IMR-90 (cell line): Measurements from ENCODE around the gene NCS1. TPM values are rescaled to one million over a fixed set of nuclear protein-coding genes. Genes with fewer than 3 reads are reported as not detected.

ENCODE experiments used
- ATAC-seq: fragments of 200-7000 bp; cut with Tn5 transposase; 2 replicates; pipeline ENCODE4 v1.9.1; 2020; ENCODE audit warnings: low read depth, mild to moderate bottlenecking, moderate library complexity
- BruUV-seq: library from RNA; stranded (reverse); fragments of 400-500 nt; replicated peaks from 2 replicates; lab custom pipeline; 2021; lab: Mats Ljungman, UMichigan
- CTCF ChIA-PET: fragments of 300-600 bp; formaldehyde crosslinking; extraction: SDS; loops from one replicate; lab custom pipeline; 2021; ENCODE audit warnings: antibody characterized with exemption; lab: Yijun Ruan, JAX
- POLR2A ChIA-PET: fragments of 300-600 bp; sonication (Branson Sonifier 250); formaldehyde crosslinking; loops from one replicate; lab custom pipeline; 2022; ENCODE audit warnings: antibody characterized with exemption; ENCODE audit not compliant: unreplicated experiment; lab: Charles Lee
- DNase-seq: peaks from one replicate; pipeline ENCODE4 v3.0.0; 2013
- H2AFZ ChIP-seq: replicated peaks from 2 replicates; pipeline ENCODE3; 2013; ENCODE audit warnings: low read length, mild to moderate bottlenecking; ENCODE audit not compliant: poor library complexity
- H2AK5ac ChIP-seq: 2 replicates; pipeline ENCODE4 v1.6.1; 2013; ENCODE audit warnings: low read depth, low read length, inconsistent platforms
- H2AK9ac ChIP-seq: replicated peaks from 2 replicates; pipeline ENCODE3; 2013; ENCODE audit warnings: mild to moderate bottlenecking, low read depth, low read length, moderate library complexity; ENCODE audit not compliant: poor library complexity
- H2BK120ac ChIP-seq: 2 replicates; pipeline ENCODE4 v1.6.1; 2013; ENCODE audit warnings: low read depth, low read length, inconsistent platforms
- H2BK15ac ChIP-seq: 3 replicates; pipeline ENCODE4 v1.6.1; 2013; ENCODE audit warnings: low read depth, low read length, inconsistent platforms
- H2BK20ac ChIP-seq: 2 replicates; pipeline ENCODE4 v1.6.1; 2013; ENCODE audit warnings: low read depth, mild to moderate bottlenecking, inconsistent platforms, low read length, moderate library complexity
- H2BK5ac ChIP-seq: 2 replicates; pipeline ENCODE4 v1.6.1; 2013; ENCODE audit warnings: mild to moderate bottlenecking, low read depth, low read length, inconsistent platforms; ENCODE audit not compliant: poor library complexity, severe bottlenecking
- H3K14ac ChIP-seq: replicated peaks from 2 replicates; pipeline ENCODE4 v1.6.1; 2013; ENCODE audit warnings: low read depth, low read length, inconsistent platforms
- H3K18ac ChIP-seq: 2 replicates; pipeline ENCODE4 v1.6.1; 2013; ENCODE audit warnings: low read depth, low read length, control low read depth
- H3K23ac ChIP-seq: 2 replicates; pipeline ENCODE4 v1.6.1; 2013; ENCODE audit warnings: low read depth, low read length, inconsistent platforms
- H3K27ac ChIP-seq: 2 replicates; pipeline ENCODE4 v1.5.1; 2013; ENCODE audit warnings: mild to moderate bottlenecking, control low read depth, low read length; ENCODE audit not compliant: insufficient read depth
- H3K27me3 ChIP-seq: 2 replicates; pipeline ENCODE4 v1.6.1; 2013; ENCODE audit warnings: low read length; ENCODE audit not compliant: control insufficient read depth, insufficient read depth
- H3K36me3 ChIP-seq: 2 replicates; pipeline ENCODE4 v1.6.1; 2013; ENCODE audit warnings: low read length, mixed read lengths; ENCODE audit not compliant: control insufficient read depth, insufficient read depth
- H3K4ac ChIP-seq: 2 replicates; pipeline ENCODE4 v1.6.1; 2013; ENCODE audit warnings: low read depth, low read length, inconsistent platforms
- H3K4me1 ChIP-seq: 2 replicates; pipeline ENCODE4 v1.6.1; 2013; ENCODE audit warnings: low read length, mixed read lengths; ENCODE audit not compliant: control insufficient read depth, insufficient read depth
- H3K4me2 ChIP-seq: 2 replicates; pipeline ENCODE4 v1.6.1; 2013; ENCODE audit warnings: low read depth, mild to moderate bottlenecking, control low read depth, low read length, moderate library complexity
- H3K4me3 ChIP-seq: 2 replicates; pipeline ENCODE4 v1.5.1; 2013; ENCODE audit warnings: low read depth, mild to moderate bottlenecking, control low read depth, low read length, moderate library complexity; ENCODE audit not compliant: insufficient read depth
- H3K56ac ChIP-seq: 2 replicates; pipeline ENCODE4 v1.6.1; 2013; ENCODE audit warnings: low read length, inconsistent platforms; ENCODE audit not compliant: insufficient read depth; ENCODE audit errors: extremely low read depth
- H3K79me1 ChIP-seq, 2 experiments: 2 replicates each; pipeline ENCODE4 v1.6.1; 2013; ENCODE audit warnings: low read length in 2 of 2, inconsistent platforms in 1 of 2, low read depth in 1 of 2
- H3K9ac ChIP-seq: 2 replicates; pipeline ENCODE4 v1.6.1; 2013; ENCODE audit warnings: low read depth, low read length, control low read depth
- H3K9me1 ChIP-seq: 2 replicates; pipeline ENCODE4 v1.6.1; 2013; ENCODE audit warnings: low read length, inconsistent platforms; ENCODE audit not compliant: insufficient read depth
- H3K9me3 ChIP-seq: 2 replicates; pipeline ENCODE4 v1.6.1; 2013; ENCODE audit warnings: low read length; ENCODE audit not compliant: control insufficient read depth, insufficient read depth
- H4K20me1 ChIP-seq: 2 replicates; pipeline ENCODE4 v1.6.1; 2013; ENCODE audit warnings: low read length, inconsistent platforms; ENCODE audit not compliant: insufficient read depth
- H4K5ac ChIP-seq: 2 replicates; pipeline ENCODE4 v1.6.1; 2013; ENCODE audit warnings: mild to moderate bottlenecking, low read depth, low read length, control low read depth
- H4K8ac ChIP-seq, 2 experiments: 2 replicates each; pipeline ENCODE4 v1.6.1; 2013; ENCODE audit warnings: low read depth in 2 of 2, low read length in 2 of 2, control low read depth in 1 of 2, inconsistent platforms in 1 of 2
- H4K91ac ChIP-seq: 2 replicates; pipeline ENCODE4 v1.6.1; 2013; ENCODE audit warnings: low read depth, low read length, inconsistent platforms; ENCODE audit not compliant: insufficient read depth
- ELK1 ChIP-seq: fragments of 150-350 bp; IDR thresholded peaks from 2 replicates; pipeline ENCODE4 v1.6.1; 2016; ENCODE audit warnings: low read depth, mild to moderate bottlenecking, low read length, moderate library complexity, borderline replicate concordance
- FOS ChIP-seq: fragments of 150-350 bp; IDR thresholded peaks from 2 replicates; pipeline ENCODE4 v1.6.1; 2016; ENCODE audit warnings: low read depth, low read length
- MAFK ChIP-seq: IDR thresholded peaks from 2 replicates; pipeline ENCODE4 v1.6.1; 2012; ENCODE audit warnings: low read depth, low read length, improper control_type of control experiment
- MXI1 ChIP-seq: IDR thresholded peaks from 2 replicates; pipeline ENCODE4 v1.6.1; 2012; ENCODE audit warnings: low read depth, mild to moderate bottlenecking, low read length, moderate library complexity, borderline replicate concordance
- NFE2L2 ChIP-seq: fragments of 150-350 bp; IDR thresholded peaks from 2 replicates; pipeline ENCODE4 v1.6.1; 2016; ENCODE audit warnings: low read depth, mild to moderate bottlenecking, low read length
- RAD21 ChIP-seq: IDR thresholded peaks from 2 replicates; pipeline ENCODE4 v1.6.1; 2012; ENCODE audit warnings: low read length, improper control_type of control experiment
- RFX5 ChIP-seq: IDR thresholded peaks from 2 replicates; pipeline ENCODE4 v1.8.0; 2012; ENCODE audit warnings: low read depth, mild to moderate bottlenecking, low read length, moderate library complexity
- WGBS, 2 experiments: methylation state at CpG; one replicate each; pipeline versions ENCODE4 v1.1.5 to v1.1.7; 2013; ENCODE audit warnings: missing lambda C conversion rate in 2 of 2; ENCODE audit not compliant: insufficient read length in 1 of 2; ENCODE audit errors: extremely low coverage in 2 of 2; 5-methylcytosine and 5-hydroxymethylcytosine counted together
- dilution Hi-C: fragments of 300-500 bp; cut with HindIII; formaldehyde crosslinking; loops from one replicate; pipeline ENCODE4 v1.14.3; 2018; ENCODE audit warnings: low sequenced_read_pairs; ENCODE audit not compliant: unreplicated experiment
- in situ Hi-C: fragments of 300-500 bp; cut with MboI; formaldehyde crosslinking; loops from 3 replicates; pipeline ENCODE4 v1.14.3; 2019; ENCODE audit warnings: low sequenced_read_pairs, inconsistent platforms, mixed read lengths
- intact Hi-C: fragments of 100-400 bp; cut with micrococcal nuclease; formaldehyde crosslinking; loops from 2 replicates; pipeline ENCODE4 v1.10.0; 2022
- polyA plus RNA-seq, 3 experiments: library from polyadenylated mRNA; depleted of rRNA; stranded (reverse); fragments of >200 nt; gene quantifications; 2 replicates each; pipeline ENCODE4 v1.2.3, GENCODE V29; 2012; ENCODE audit warnings: low replicate concordance in 1 of 3
- total RNA-seq: library from RNA; depleted of rRNA; stranded (reverse); fragments of >200 nt; gene quantifications from 2 replicates; pipeline ENCODE4 v1.2.3, GENCODE V29; 2012

Gene NCS1
- total and polyA plus RNA-seq, 2 of the 4 experiments (the other 2 are of a cell fraction): 41.0 to 60.5 TPM

DNA sequence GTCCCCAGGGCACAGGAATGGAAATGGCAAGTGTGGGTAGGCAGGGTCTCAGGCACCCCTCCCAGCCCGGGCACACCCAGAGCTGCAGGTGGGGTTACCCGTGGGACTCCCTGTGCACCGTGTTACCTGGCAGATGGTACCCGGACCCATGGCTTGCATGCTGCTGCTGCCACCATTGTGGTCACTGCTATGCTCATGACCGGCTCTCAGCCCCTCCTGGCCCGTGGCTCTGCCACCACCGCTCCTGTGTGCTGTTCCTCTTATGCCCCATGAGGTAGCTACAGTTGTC lies 71.6 kb downstream of the NCS1 start:
- dilution Hi-C loops: loop anchor here (25.0 kb wide), 1 partner anchor 132 kb away; no protein-coding TSS in a partner anchor
- Histone ChIP-seq H4K8ac (no peak overlapping the region), H3K18ac (no peak overlapping the region), H3K27me3 (no peaks in the 10 kb centered on the region; the same call in 1 of the 2 replicates), H2AK9ac (no peak overlapping the region), H3K4me3 (no peak overlapping the region), H3K9ac (no peak overlapping the region), H2BK120ac (no peak overlapping the region), H3K4me1 (peaks cover 3% of the 10 kb centered on the region; the same call in 1 of the 2 replicates), H4K5ac (no peak overlapping the region), H3K14ac (no peak overlapping the region), H4K91ac (no peak overlapping the region), H3K9me3 (no peaks in the 10 kb centered on the region), H2AK5ac (no peak overlapping the region), H3K56ac (no peak overlapping the region), H3K27ac (no peak overlapping the region), H3K23ac (no peak overlapping the region), H2BK15ac (no peak overlapping the region), H4K20me1 (no peaks in the 10 kb centered on the region), H3K36me3 (no peaks in the 10 kb centered on the region), H3K79me1 (no peaks in the 10 kb centered on the region), H2BK5ac (no peak overlapping the region), H3K9me1 (peaks cover 14% of the 10 kb centered on the region), H3K4me2 (no peak overlapping the region), H2AFZ (no peak overlapping the region), H2BK20ac (no peak overlapping the region), H3K4ac (no peak overlapping the region)
- TF ChIP-seq FOS: no peak
- no peak for TF ChIP-seq MXI1
- no peak for TF ChIP-seq NFE2L2
- TF ChIP-seq ELK1: no peak
- no peak for TF ChIP-seq RAD21
- TF ChIP-seq MAFK: no peak
- TF ChIP-seq RFX5: no peak
- ATAC-seq (no peak), DNase-seq (no peak)
- 88% methylated on average over 7 of the region's 7 CpGs; no CpG with 5 or more reads in 1 of the 2 experiments for WGBS, 2 experiments
- intact Hi-C loops: loop anchor here (10.0 kb wide), 1 partner anchor 441 kb away; no protein-coding TSS in a partner anchor
- no TSS peak for BruUV-seq
- in situ Hi-C loops: loop anchor here (25.0 kb wide), 1 partner anchor 132 kb away; no protein-coding TSS in a partner anchor
- ChIA-PET POLR2A (no interaction called here), CTCF (interaction anchor here (0.5 to 1.3 kb wide), 3 partner anchors 9 to 409 kb away, joined by 4 to 7 read pairs (median 5); no protein-coding TSS in a partner anchor)
